Esophagus squamous epithelium (tissue), 5 donors: ENCODE data around the gene COX19. TPM values are rescaled to one million over a fixed set of nuclear protein-coding genes. Genes with fewer than 3 reads are reported as not detected.

Experiments used
- DNase-seq: peaks from one replicate; lab custom pipeline; 2025; lab: John Stamatoyannopoulos, UW
- H3K27ac ChIP-seq, 4 donors: fragments of 200-600 bp; sonication (generic); one replicate each; pipeline ENCODE4 v1.5.1; 2016 to 2019; ENCODE audit warnings: mild to moderate bottlenecking in 1 of 4
- H3K27me3 ChIP-seq, 4 donors: fragments of 200-600 bp; sonication (generic); 1 replicate in 3 of 4; 2 replicates in 1 of 4; pipeline versions ENCODE4 v1.5.1 to v1.6.0; 2017 to 2021; ENCODE audit warnings: antibody characterized with exemption in 1 of 4
- H3K36me3 ChIP-seq, 3 donors: fragments of 200-600 bp; sonication (generic); one replicate each; pipeline ENCODE4 v1.5.1; 2016 to 2019
- H3K4me1 ChIP-seq, 3 donors: fragments of 200-600 bp; sonication (generic); one replicate each; pipeline ENCODE4 v1.5.1; 2017 to 2019
- H3K4me3 ChIP-seq, 4 donors: fragments of 200-600 bp; sonication (generic); 1 replicate in 3 of 4; 2 replicates in 1 of 4; pipeline ENCODE4 v1.5.1; 2016 to 2019; ENCODE audit warnings: mild to moderate bottlenecking in 2 of 4, moderate library complexity in 1 of 4
- H3K9me3 ChIP-seq, 3 donors: fragments of 200-600 bp; sonication (generic); one replicate each; pipeline ENCODE4 v1.5.1; 2016 to 2019
- CTCF ChIP-seq, 6 experiments: fragments of 450-650 bp in 4 of 6; fragments of 200-600 bp in 2 of 6; sonication (generic) in 2 of 6; IDR thresholded peaks; one replicate each; pipeline ENCODE4 v1.5.1; 2016 to 2019; ENCODE audit warnings: antibody characterized with exemption in 6 of 6, mild to moderate bottlenecking in 4 of 6, moderate library complexity in 4 of 6
- POLR2A ChIP-seq, 4 donors: fragments of 450-650 bp; IDR thresholded peaks; one replicate each; pipeline ENCODE4 v1.6.1; 2017; ENCODE audit warnings: antibody characterized with exemption in 4 of 4, mild to moderate bottlenecking in 4 of 4, moderate library complexity in 3 of 4
- WGBS, 2 donors: methylation state at CpG; one replicate each; pipeline ENCODE4 v1.1.5; 2018; 5-methylcytosine and 5-hydroxymethylcytosine counted together
- intact Hi-C: fragments of 100-400 bp; cut with DNase I; formaldehyde crosslinking; loops from one replicate; pipeline ENCODE4 v1.15.0; 2022
- total RNA-seq, 4 donors: library from RNA; depleted of rRNA; stranded (reverse); fragments of >200 nt; gene quantifications; one replicate each; pipeline ENCODE4 v1.1.0, GENCODE V29; 2016
- donor health status: DM: yes; HTN: yes; CAD: no.

COX19 gene
- total RNA-seq, 4 donors from 2014 or later = 4.0 to 13.0 (median 6.9) TPM

DNA sequence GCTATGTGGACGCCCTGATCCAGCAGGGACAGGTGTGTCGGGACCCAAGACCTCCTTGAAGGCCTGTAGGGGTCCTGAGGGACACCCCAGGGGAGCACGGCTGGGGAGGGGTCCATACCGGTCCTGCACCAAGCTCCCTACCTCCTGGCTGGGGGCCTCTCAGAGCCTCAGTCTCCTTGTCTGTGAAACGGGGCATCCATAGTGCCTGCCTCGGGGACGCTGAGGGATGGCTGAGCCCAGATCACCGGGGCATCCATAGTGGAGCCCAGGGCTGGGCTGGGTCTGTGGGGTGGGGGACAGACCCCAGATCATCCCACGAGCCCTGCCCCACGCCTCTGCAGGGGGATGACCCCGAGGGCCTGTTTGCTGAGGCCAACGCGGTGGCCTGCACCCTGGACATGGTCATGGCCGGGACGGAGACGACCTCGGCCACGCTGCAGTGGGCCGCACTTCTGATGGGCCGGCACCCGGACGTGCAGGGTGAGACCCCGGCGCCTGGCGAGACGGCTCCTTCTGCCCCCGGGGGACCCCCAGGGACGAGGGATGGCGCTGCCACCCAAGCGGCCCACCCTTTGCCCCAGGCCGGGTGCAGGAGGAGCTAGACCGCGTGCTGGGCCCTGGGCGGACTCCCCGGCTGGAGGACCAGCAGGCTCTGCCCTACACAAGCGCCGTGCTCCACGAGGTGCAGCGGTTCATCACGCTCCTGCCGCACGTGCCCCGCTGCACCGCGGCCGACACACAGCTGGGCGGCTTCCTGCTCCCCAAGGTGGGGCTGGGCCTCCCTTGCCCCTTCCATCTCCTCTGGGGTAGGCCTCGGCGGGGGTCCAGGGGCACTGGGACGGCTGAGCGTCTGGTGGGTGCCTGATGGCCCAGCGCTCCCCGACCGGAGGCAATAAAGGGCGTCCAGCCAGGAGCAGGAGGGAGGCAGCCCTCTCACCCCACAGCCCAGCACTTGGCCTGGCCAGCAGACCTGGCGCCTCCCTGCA is 11.7 kb upstream of the COX19 start:
- Histone ChIP-seq H3K4me1 (peaks cover 9 to 50% (median 13%) of the 10 kb centered on the region in 3 donors), H3K27ac (no peak overlapping the region), H3K9me3 (no peaks in the 10 kb centered on the region), H3K27me3 (peaks cover 0 to 88% (median 2%) of the 10 kb centered on the region in 4 donors), H3K4me3 (no peak overlapping the region), H3K36me3 (no peaks in the 10 kb centered on the region)
- no peak for DNase-seq
- intact Hi-C loops = no loop called here
- TF ChIP-seq CTCF (IDR thresholded peaks at IDR 0.05) (no peak), POLR2A (IDR thresholded peaks at IDR 0.05) (no peak)
- 87% methylated on average over 6 of the region's 56 CpGs; no CpG with 5 or more reads in 1 of the 2 donors for WGBS, 2 donors

- H3K36me3 ChIP-seq = no peaks in the 10 kb centered on the region
- H3K27me3 ChIP-seq = peaks cover 0 to 79% (median 2%) of the 10 kb centered on the region in 4 donors
- no peak for DNase-seq
- TF ChIP-seq CTCF (IDR thresholded peaks at IDR 0.05) = no peak
- no peak for TF ChIP-seq POLR2A (IDR thresholded peaks at IDR 0.05)
- intact Hi-C loops = no loop called here
- 72 to 73% methylated on average over 5 to 6 of the region's 41 CpGs for WGBS, 2 donors
- H3K9me3 ChIP-seq = no peaks in the 10 kb centered on the region
- H3K4me3 ChIP-seq = no peak overlapping the region
- H3K4me1 ChIP-seq = peaks cover 12 to 50% (median 15%) of the 10 kb centered on the region in 3 donors
- no peak overlapping the region for H3K27ac ChIP-seq
Observed at GRCh38 chr7:985915-986741, 10.8 kb upstream of the COX19 start.

DNA sequence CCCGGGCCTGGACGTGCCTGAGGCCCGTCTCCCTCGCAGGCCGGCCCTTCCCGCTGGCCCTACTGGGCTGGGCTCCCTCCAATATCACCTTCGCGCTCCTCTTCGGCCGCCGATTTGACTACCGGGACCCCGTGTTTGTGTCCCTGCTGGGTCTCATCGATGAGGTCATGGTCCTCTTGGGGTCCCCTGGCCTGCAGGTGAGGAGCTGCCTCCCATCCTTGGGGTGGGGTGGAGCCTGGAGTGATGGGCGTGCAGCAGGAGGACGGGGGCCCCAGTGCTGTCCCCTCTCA is 9.7 kb upstream of the COX19 start:
- TF ChIP-seq CTCF (IDR thresholded peaks at IDR 0.05) = no peak
- TF ChIP-seq POLR2A (IDR thresholded peaks at IDR 0.05) = no peak
- Histone ChIP-seq H3K9me3 (no peaks in the 10 kb centered on the region), H3K27ac (no peak overlapping the region), H3K27me3 (peaks cover 0 to 69% (median 2%) of the 10 kb centered on the region in 4 donors), H3K4me3 (no peak overlapping the region), H3K36me3 (no peaks in the 10 kb centered on the region), H3K4me1 (peaks cover 12 to 46% (median 15%) of the 10 kb centered on the region in 3 donors)
- DNase-seq = no peak
- WGBS, 2 donors = 54 to 65% methylated on average over 2 to 14 of the region's 16 CpGs
- intact Hi-C loops = no loop called here

GRCh38 chr7:984361-985126 is 9.2 kb upstream of the COX19 start:
- intact Hi-C loops = no loop called here
- peaks cover 12 to 46% (median 15%) of the 10 kb centered on the region in 3 donors for H3K4me1 ChIP-seq
- no peaks in the 10 kb centered on the region for H3K36me3 ChIP-seq
- no peak for TF ChIP-seq CTCF (IDR thresholded peaks at IDR 0.05)
- no peak for TF ChIP-seq POLR2A (IDR thresholded peaks at IDR 0.05)
- H3K27me3 ChIP-seq = peaks cover 0 to 68% (median 2%) of the 10 kb centered on the region in 4 donors
- H3K27ac ChIP-seq = no peak overlapping the region
- no peak overlapping the region for H3K4me3 ChIP-seq
- no peaks in the 10 kb centered on the region for H3K9me3 ChIP-seq
- WGBS, 2 donors = 37% methylated on average over 2 of the region's 39 CpGs; no CpG with 5 or more reads in 1 of the 2 donors
- no peak for DNase-seq
